GM06990 (cell line): ENCODE results near the gene ANKS1B.

Experiments
- DNase-seq: peaks from one replicate; pipeline ENCODE4 v3.0.0-alpha.2; 2011; ENCODE audit not compliant: insufficient read length; ENCODE audit errors: extremely low read depth
- H3K27me3 ChIP-seq: replicated peaks from 2 replicates; pipeline ENCODE4 v1.6.0; 2011; ENCODE audit warnings: low read length; ENCODE audit not compliant: control insufficient read depth, insufficient read depth
- H3K36me3 ChIP-seq: 2 replicates; pipeline ENCODE4 v1.5.1; 2011; ENCODE audit warnings: low read length; ENCODE audit not compliant: control insufficient read depth, insufficient read depth
- H3K4me3 ChIP-seq: replicated peaks from 2 replicates; pipeline ENCODE4 v1.5.1; 2011; ENCODE audit warnings: low read depth, mild to moderate bottlenecking, control low read depth, low read length
- TF ChIP-seq, protein P1 (sequence below): IDR thresholded peaks from 2 replicates; pipeline ENCODE4 v1.5.1; 2011; ENCODE audit warnings: low read length, control low read depth, mild to moderate bottlenecking, inconsistent platforms; ENCODE audit not compliant: insufficient read depth, poor library complexity, severe bottlenecking

ANKS1B gene

DNA sequence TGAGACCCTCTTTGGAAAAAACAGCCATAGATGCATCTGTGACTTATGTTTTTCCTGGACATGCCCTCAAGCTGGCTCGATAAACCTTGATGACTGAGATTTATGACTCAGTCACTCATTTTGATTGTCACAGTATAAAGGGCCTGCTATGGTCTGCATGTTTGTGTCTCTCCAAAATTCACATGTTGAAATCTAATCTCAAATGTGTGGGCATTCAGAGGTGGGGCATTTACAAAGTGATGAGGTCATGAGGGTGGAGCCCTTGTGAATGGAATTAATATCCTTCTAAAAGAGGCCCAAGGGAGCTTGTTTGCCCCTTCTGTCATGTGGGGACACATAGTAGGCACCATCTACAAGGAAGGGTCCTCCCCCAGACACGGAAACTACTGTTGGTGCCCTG lies 966.8 kb downstream of the ANKS1B start:
- DNase-seq: no peak
- H3K4me3 ChIP-seq: no peak overlapping the region
- H3K27me3 ChIP-seq: no peaks in the 10 kb centered on the region; the same call in 1 of the 2 replicates
- no peaks in the 10 kb centered on the region for H3K36me3 ChIP-seq
- TF ChIP-seq, protein P1, sequence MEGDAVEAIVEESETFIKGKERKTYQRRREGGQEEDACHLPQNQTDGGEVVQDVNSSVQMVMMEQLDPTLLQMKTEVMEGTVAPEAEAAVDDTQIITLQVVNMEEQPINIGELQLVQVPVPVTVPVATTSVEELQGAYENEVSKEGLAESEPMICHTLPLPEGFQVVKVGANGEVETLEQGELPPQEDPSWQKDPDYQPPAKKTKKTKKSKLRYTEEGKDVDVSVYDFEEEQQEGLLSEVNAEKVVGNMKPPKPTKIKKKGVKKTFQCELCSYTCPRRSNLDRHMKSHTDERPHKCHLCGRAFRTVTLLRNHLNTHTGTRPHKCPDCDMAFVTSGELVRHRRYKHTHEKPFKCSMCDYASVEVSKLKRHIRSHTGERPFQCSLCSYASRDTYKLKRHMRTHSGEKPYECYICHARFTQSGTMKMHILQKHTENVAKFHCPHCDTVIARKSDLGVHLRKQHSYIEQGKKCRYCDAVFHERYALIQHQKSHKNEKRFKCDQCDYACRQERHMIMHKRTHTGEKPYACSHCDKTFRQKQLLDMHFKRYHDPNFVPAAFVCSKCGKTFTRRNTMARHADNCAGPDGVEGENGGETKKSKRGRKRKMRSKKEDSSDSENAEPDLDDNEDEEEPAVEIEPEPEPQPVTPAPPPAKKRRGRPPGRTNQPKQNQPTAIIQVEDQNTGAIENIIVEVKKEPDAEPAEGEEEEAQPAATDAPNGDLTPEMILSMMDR: no peak

DNA sequence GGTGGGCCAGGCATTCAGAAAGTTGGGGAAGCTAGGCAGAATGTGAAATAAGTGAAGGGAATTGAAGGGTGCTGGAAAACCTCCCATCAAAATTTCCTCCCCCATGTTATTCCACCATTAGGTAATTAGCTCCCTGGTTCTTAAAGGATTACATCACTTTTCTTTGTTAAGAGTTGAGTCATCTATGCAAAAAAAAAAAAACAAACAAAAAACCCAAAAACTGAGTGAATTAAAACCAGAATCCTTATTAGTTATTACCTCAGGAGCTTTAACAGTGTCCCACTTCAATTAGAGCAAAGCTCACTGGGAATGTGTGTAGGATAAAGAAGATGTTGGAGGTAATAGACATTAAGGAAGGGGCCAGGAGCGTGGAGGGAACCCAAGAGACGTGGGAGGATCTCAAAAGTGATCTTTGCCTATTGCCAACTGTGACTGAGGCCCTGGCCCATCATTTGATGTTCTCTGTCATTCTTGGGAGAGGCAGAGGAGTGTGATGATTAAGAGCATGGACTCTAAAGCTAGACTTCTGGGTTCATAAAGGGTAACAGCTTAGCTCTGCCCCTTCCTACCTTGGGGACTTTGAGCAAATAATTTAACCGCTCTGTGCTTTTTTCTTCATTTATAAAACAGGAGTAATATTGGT lies 975.0 kb downstream of the ANKS1B start:
- DNase-seq: no peak
- Histone ChIP-seq H3K36me3 (no peaks in the 10 kb centered on the region), H3K4me3 (no peak overlapping the region), H3K27me3 (no peaks in the 10 kb centered on the region)
- TF ChIP-seq, protein P1: no peak

DNA sequence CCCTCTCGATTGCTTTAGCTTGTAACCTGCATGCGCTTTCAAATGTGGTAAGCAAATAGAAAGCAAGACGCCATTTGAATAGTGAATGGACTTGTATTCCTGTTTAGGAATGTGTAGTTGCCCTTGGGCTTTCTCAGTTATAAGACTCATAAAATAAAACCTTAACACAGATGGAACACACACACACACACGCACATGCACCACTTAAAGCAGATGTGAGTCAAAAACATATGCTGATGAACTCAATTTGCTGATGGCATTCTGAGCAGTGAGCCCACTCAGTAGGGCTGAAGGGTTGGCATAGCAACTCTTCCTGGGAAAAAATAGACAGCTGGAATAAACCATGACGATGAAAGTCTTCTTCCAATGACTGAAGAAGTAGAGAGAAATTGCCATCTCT lies 979.1 kb downstream of the ANKS1B start:
- H3K27me3 ChIP-seq: no peaks in the 10 kb centered on the region

DNA sequence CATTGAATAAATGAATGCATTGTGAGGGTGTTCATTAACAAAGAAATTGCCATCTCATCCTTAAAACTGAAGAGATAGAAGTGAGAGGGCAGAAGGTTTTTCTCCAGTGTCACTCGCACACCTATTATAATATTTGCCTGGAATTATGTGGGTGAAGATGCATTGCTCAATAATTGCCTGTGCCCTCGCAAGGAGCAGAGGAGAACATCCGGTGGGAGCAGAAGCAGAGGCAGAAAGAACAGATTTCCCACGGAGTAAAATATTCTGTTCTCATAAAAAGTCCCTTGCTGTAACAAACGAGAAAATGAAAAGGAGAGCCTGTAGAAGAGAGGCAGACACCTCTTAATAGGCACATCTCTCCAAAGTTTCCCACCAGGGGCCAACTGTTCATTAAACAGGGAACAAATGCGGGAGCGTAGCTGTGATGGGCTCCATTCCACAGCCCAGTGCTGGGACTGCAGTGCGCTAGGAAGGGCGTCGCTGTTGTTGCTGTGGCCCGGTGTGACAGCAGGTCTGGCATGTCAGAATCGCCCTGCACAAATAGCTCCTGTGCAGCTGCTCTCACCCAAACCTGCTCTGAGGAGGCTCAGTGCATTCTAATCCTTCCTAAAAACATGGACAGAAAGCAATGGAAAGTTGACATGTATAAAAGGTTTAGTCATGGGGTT lies 979.8 kb downstream of the ANKS1B start:
- TF ChIP-seq, protein P1: no peak
- Histone ChIP-seq H3K36me3 (no peaks in the 10 kb centered on the region), H3K4me3 (no peak overlapping the region), H3K27me3 (no peaks in the 10 kb centered on the region)
- DNase-seq: no peak

More for the DNA sequence above, 979.1 kb downstream of the ANKS1B start:
- DNase-seq: no peak
- H3K4me3 ChIP-seq: no peak overlapping the region
- TF ChIP-seq, protein P1: no peak
- no peaks in the 10 kb centered on the region for H3K36me3 ChIP-seq

DNA sequence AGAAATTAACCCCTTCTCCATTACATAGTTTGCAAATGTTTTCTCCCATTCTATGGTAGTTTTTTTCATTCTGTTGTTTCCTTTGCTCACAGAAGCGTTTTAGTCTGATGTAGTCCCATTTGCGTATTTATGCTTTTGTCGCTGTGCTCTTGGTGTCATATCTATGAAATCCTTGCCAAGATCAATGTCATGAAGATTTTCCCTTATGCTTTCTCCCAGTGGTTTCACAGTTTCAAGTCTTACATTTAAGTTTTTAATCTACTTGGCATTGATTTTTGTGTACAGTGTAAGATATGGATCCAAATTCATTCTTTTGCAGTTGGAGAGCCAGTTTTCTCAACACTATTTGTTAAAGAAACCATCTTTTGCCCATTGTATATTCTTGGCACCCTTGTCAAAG lies 982.0 kb downstream of the ANKS1B start:
- Histone ChIP-seq H3K36me3 (no peaks in the 10 kb centered on the region), H3K4me3 (no peak overlapping the region), H3K27me3 (no peaks in the 10 kb centered on the region)
- no peak for DNase-seq
- TF ChIP-seq, protein P1: no peak

DNA sequence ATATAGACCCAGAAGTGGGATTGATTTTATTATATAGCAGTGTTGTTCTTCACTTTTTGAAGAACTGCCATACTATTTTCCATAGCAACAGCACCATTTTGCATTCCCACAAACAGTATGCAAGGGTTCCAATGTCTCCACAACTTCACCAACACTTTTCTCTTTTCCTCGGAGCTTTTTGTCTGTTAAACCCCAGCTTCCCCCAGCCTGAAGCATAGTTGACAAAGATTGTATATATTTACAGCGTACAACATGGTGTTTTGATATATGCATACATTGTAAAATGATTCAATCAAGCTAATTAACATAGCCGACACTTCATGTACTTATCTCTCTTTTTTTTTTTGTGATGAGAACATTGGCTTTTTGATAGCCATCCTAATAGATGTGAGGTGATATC lies 982.6 kb downstream of the ANKS1B start:
- TF ChIP-seq, protein P1: no peak
- Histone ChIP-seq H3K4me3 (no peak overlapping the region), H3K27me3 (no peaks in the 10 kb centered on the region), H3K36me3 (no peaks in the 10 kb centered on the region)
- DNase-seq: no peak
